ENCODE measurements around the gene MADCAM1.

MADCAM1 gene

GRCh38 chr19:508204-509150 lies 12.2 kb downstream of the MADCAM1 start:
- Histone ChIP-seq H3K27me3 (ENCODE audit: control insufficient read depth, insufficient read depth, low read length) (peaks cover 4% of the 10 kb centered on the region), H3K9ac (ENCODE audit: low read length) (peak overlapping the region; percentile 77), H3K4me3 (ENCODE audit: low read length) (peak overlapping the region; percentile 60), H3K9me3 (ENCODE audit: control insufficient read depth, low read length) (no peaks in the 10 kb centered on the region), H3K36me3 (ENCODE audit: control insufficient read depth, insufficient read depth, low read length) (no peaks in the 10 kb centered on the region), H3K4me1 (ENCODE audit: control insufficient read depth, insufficient read depth, low read length) (peaks cover 25% of the 10 kb centered on the region)

- H3K36me3 ChIP-seq (ENCODE audit: control insufficient read depth, insufficient read depth, low read length): peaks cover 4% of the 10 kb centered on the region
- peaks cover 6% of the 10 kb centered on the region for H3K27me3 ChIP-seq (ENCODE audit: control insufficient read depth, insufficient read depth, low read length)
- no peak overlapping the region for H3K4me3 ChIP-seq (ENCODE audit: low read length)
- peaks cover 25% of the 10 kb centered on the region for H3K4me1 ChIP-seq (ENCODE audit: control insufficient read depth, insufficient read depth, low read length)
- no peaks in the 10 kb centered on the region for H3K9me3 ChIP-seq (ENCODE audit: control insufficient read depth, low read length)
- H3K9ac ChIP-seq (ENCODE audit: low read length): no peak overlapping the region
Observed at GRCh38 chr19:510606-511100, 14.4 kb downstream of the MADCAM1 start.

- Histone ChIP-seq H3K9me3 (ENCODE audit: control insufficient read depth, low read length) (no peaks in the 10 kb centered on the region), H3K27me3 (ENCODE audit: control insufficient read depth, insufficient read depth, low read length) (peaks cover 6% of the 10 kb centered on the region), H3K9ac (ENCODE audit: low read length) (no peak overlapping the region), H3K4me3 (ENCODE audit: low read length) (no peak overlapping the region), H3K36me3 (ENCODE audit: control insufficient read depth, insufficient read depth, low read length) (peaks cover 4% of the 10 kb centered on the region), H3K4me1 (ENCODE audit: control insufficient read depth, insufficient read depth, low read length) (peaks cover 24% of the 10 kb centered on the region)
Observed at GRCh38 chr19:511101-511851, 15.0 kb downstream of the MADCAM1 start.

GRCh38 chr19:512547-513365 lies 16.5 kb downstream of the MADCAM1 start:
- peaks cover 6% of the 10 kb centered on the region for H3K27me3 ChIP-seq (ENCODE audit: control insufficient read depth, insufficient read depth, low read length)
- H3K36me3 ChIP-seq (ENCODE audit: control insufficient read depth, insufficient read depth, low read length): peaks cover 4% of the 10 kb centered on the region
- H3K9me3 ChIP-seq (ENCODE audit: control insufficient read depth, low read length): no peaks in the 10 kb centered on the region
- no peak overlapping the region for H3K4me3 ChIP-seq (ENCODE audit: low read length)
- peaks cover 19% of the 10 kb centered on the region for H3K4me1 ChIP-seq (ENCODE audit: control insufficient read depth, insufficient read depth, low read length)
- no peak overlapping the region for H3K9ac ChIP-seq (ENCODE audit: low read length)

- peaks cover 11% of the 10 kb centered on the region for H3K4me1 ChIP-seq (ENCODE audit: control insufficient read depth, insufficient read depth, low read length)
- no peaks in the 10 kb centered on the region for H3K9me3 ChIP-seq (ENCODE audit: control insufficient read depth, low read length)
- H3K36me3 ChIP-seq (ENCODE audit: control insufficient read depth, insufficient read depth, low read length): peaks cover 4% of the 10 kb centered on the region
- peaks cover 6% of the 10 kb centered on the region for H3K27me3 ChIP-seq (ENCODE audit: control insufficient read depth, insufficient read depth, low read length)
- no peak overlapping the region for H3K4me3 ChIP-seq (ENCODE audit: low read length)
- H3K9ac ChIP-seq (ENCODE audit: low read length): no peak overlapping the region
Observed at GRCh38 chr19:513368-514165, 17.3 kb downstream of the MADCAM1 start.

GRCh38 chr19:514166-514663 lies 17.9 kb downstream of the MADCAM1 start:
- no peaks in the 10 kb centered on the region for H3K9me3 ChIP-seq (ENCODE audit: control insufficient read depth, low read length)
- peaks cover 6% of the 10 kb centered on the region for H3K27me3 ChIP-seq (ENCODE audit: control insufficient read depth, insufficient read depth, low read length)
- H3K4me3 ChIP-seq (ENCODE audit: low read length): no peak overlapping the region
- H3K4me1 ChIP-seq (ENCODE audit: control insufficient read depth, insufficient read depth, low read length): peaks cover 8% of the 10 kb centered on the region
- no peak overlapping the region for H3K9ac ChIP-seq (ENCODE audit: low read length)
- peaks cover 4% of the 10 kb centered on the region for H3K36me3 ChIP-seq (ENCODE audit: control insufficient read depth, insufficient read depth, low read length)

GRCh38 chr19:517721-518597 lies 21.7 kb downstream of the MADCAM1 start:
- no peaks in the 10 kb centered on the region for H3K9me3 ChIP-seq (ENCODE audit: control insufficient read depth, low read length)
- peaks cover 4% of the 10 kb centered on the region for H3K36me3 ChIP-seq (ENCODE audit: control insufficient read depth, insufficient read depth, low read length)
- peaks cover 6% of the 10 kb centered on the region for H3K27me3 ChIP-seq (ENCODE audit: control insufficient read depth, insufficient read depth, low read length)
- H3K9ac ChIP-seq (ENCODE audit: low read length): no peak overlapping the region
- H3K4me3 ChIP-seq (ENCODE audit: low read length): no peak overlapping the region
- no peaks in the 10 kb centered on the region for H3K4me1 ChIP-seq (ENCODE audit: control insufficient read depth, insufficient read depth, low read length)

- H3K9me3 ChIP-seq (ENCODE audit: control insufficient read depth, low read length): no peaks in the 10 kb centered on the region
- no peak overlapping the region for H3K9ac ChIP-seq (ENCODE audit: low read length)
- H3K4me1 ChIP-seq (ENCODE audit: control insufficient read depth, insufficient read depth, low read length): no peaks in the 10 kb centered on the region
- no peak overlapping the region for H3K4me3 ChIP-seq (ENCODE audit: low read length)
- no peaks in the 10 kb centered on the region for H3K27me3 ChIP-seq (ENCODE audit: control insufficient read depth, insufficient read depth, low read length)
- H3K36me3 ChIP-seq (ENCODE audit: control insufficient read depth, insufficient read depth, low read length): peaks cover 3% of the 10 kb centered on the region
Observed at GRCh38 chr19:518598-519231, 22.4 kb downstream of the MADCAM1 start.

- no peaks in the 10 kb centered on the region for H3K27me3 ChIP-seq (ENCODE audit: control insufficient read depth, insufficient read depth, low read length)
- H3K36me3 ChIP-seq (ENCODE audit: control insufficient read depth, insufficient read depth, low read length): no peaks in the 10 kb centered on the region
- no peak overlapping the region for H3K9ac ChIP-seq (ENCODE audit: low read length)
- no peaks in the 10 kb centered on the region for H3K4me1 ChIP-seq (ENCODE audit: control insufficient read depth, insufficient read depth, low read length)
- H3K9me3 ChIP-seq (ENCODE audit: control insufficient read depth, low read length): no peaks in the 10 kb centered on the region
- H3K4me3 ChIP-seq (ENCODE audit: low read length): no peak overlapping the region
Observed at GRCh38 chr19:519449-519865, 23.2 kb downstream of the MADCAM1 start.

- Histone ChIP-seq H3K27me3 (ENCODE audit: control insufficient read depth, insufficient read depth, low read length) (peaks cover 6% of the 10 kb centered on the region), H3K4me1 (ENCODE audit: control insufficient read depth, insufficient read depth, low read length) (no peaks in the 10 kb centered on the region), H3K36me3 (ENCODE audit: control insufficient read depth, insufficient read depth, low read length) (no peaks in the 10 kb centered on the region), H3K9me3 (ENCODE audit: control insufficient read depth, low read length) (no peaks in the 10 kb centered on the region), H3K4me3 (ENCODE audit: low read length) (no peak overlapping the region), H3K9ac (ENCODE audit: low read length) (no peak overlapping the region)
Observed at GRCh38 chr19:522726-523125, 26.4 kb downstream of the MADCAM1 start.
